ENCODE measurements around the gene RBBP8. TPM values are rescaled to one million over a fixed set of nuclear protein-coding genes. Genes with fewer than 3 reads are reported as not detected.
A peak's percentile ranks its signal among the peaks of the same experiment; 100 is the strongest.

The RBBP8 gene
- total and polyA plus RNA-seq, 4 donors = 6.5 to 9.8 (median 7.4) TPM

- Histone ChIP-seq H3K36me3 (ENCODE audit: control insufficient read depth in 4 of 4, insufficient read depth in 3 of 4, low read depth in 1 of 4, low read length in 3 of 4) (peaks cover 0 to 7% (median 3%) of the 10 kb centered on the region in 4 donors), H3K9ac (ENCODE audit: low read depth in 1 of 2, low read length in 2 of 2) (no peak overlapping the region), H3K9me3 (ENCODE audit: control insufficient read depth in 4 of 4, low read length in 3 of 4) (no peaks in the 10 kb centered on the region), H3K4me1 (ENCODE audit: control insufficient read depth in 4 of 4, insufficient read depth in 4 of 4, low read length in 3 of 4) (peaks cover 0 to 4% (median 2%) of the 10 kb centered on the region in 4 donors), H3K4me3 (ENCODE audit: low read depth in 1 of 3, low read length in 3 of 3) (no peak overlapping the region), H3K27me3 (ENCODE audit: control insufficient read depth in 4 of 4, insufficient read depth in 4 of 4, low read length in 3 of 4) (no peaks in the 10 kb centered on the region), H3K27ac (ENCODE audit: low read depth in 1 of 2, low read length in 2 of 2) (peak overlapping the region; percentile 6 to 19)
- TF ChIP-seq ATF3 (IDR thresholded peaks at IDR 0.05) (no peak), SP1 (IDR thresholded peaks at IDR 0.05) (no peak), YY1 (IDR thresholded peaks at IDR 0.05) (no peak), ZBTB33 (IDR thresholded peaks at IDR 0.05) (no peak), REST (IDR thresholded peaks at IDR 0.05) (no peak), HNF4A (conservative IDR thresholded peaks at IDR 0.05) (no peak), EGR1 (IDR thresholded peaks at IDR 0.05; ENCODE audit: low read depth in 2 of 2) (no peak), NR2F2 (IDR thresholded peaks at IDR 0.05) (no peak), RAD21 (IDR thresholded peaks at IDR 0.05) (no peak)
- DNase-seq (ENCODE audit: low spot score) = no peak
- 65% methylated on average over 2 of the region's 2 CpGs for WGBS
These were observed 66.5 kb downstream of the RBBP8 start for GRCh38 chr18:22999647-23000046.

DNA sequence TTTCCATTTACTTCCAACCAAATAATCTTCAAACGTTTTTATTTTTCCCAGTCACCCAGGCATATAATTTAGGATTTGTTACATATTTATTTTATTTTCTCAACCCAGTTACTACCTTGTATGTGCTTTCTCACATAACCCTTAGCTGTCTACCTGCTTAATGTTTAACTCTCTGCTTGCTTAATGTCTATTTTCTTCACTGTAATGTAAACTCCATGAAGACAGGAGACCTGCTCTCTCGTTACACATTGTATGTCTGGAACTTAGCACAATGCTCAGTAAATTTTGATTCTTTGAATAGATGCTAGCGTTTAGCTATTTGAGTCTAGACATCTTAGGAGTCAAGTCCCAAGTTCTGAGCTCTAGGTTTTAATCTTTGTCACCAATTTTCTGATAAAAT lies 70.2 kb downstream of the RBBP8 start:
- Histone ChIP-seq H3K9me3 (ENCODE audit: control insufficient read depth in 4 of 4, low read length in 3 of 4) (no peaks in the 10 kb centered on the region), H3K4me1 (ENCODE audit: control insufficient read depth in 4 of 4, insufficient read depth in 4 of 4, low read length in 3 of 4) (peaks cover 0 to 4% (median 2%) of the 10 kb centered on the region in 4 donors), H3K27me3 (ENCODE audit: control insufficient read depth in 4 of 4, insufficient read depth in 4 of 4, low read length in 3 of 4) (no peaks in the 10 kb centered on the region), H3K9ac (ENCODE audit: low read depth in 1 of 2, low read length in 2 of 2) (no peak overlapping the region), H3K27ac (ENCODE audit: low read depth in 1 of 2, low read length in 2 of 2) (no peak overlapping the region), H3K36me3 (ENCODE audit: control insufficient read depth in 4 of 4, insufficient read depth in 3 of 4, low read depth in 1 of 4, low read length in 3 of 4) (peaks cover 0 to 7% (median 2%) of the 10 kb centered on the region in 4 donors), H3K4me3 (ENCODE audit: low read depth in 1 of 3, low read length in 3 of 3) (no peak overlapping the region)
- no peak for DNase-seq (ENCODE audit: low spot score)
- TF ChIP-seq ATF3 (IDR thresholded peaks at IDR 0.05) (no peak), YY1 (IDR thresholded peaks at IDR 0.05) (no peak), EGR1 (IDR thresholded peaks at IDR 0.05; ENCODE audit: low read depth in 2 of 2) (no peak), RXRA (IDR thresholded peaks at IDR 0.05) (no peak), SP1 (IDR thresholded peaks at IDR 0.05) (no peak), GABPA (IDR thresholded peaks at IDR 0.05 in 1 of 2, conservative IDR thresholded peaks at IDR 0.05 in 1 of 2) (no peak), HNF4G (IDR thresholded peaks at IDR 0.05) (no peak), JUND (IDR thresholded peaks at IDR 0.05) (no peak), TAF1 (conservative IDR thresholded peaks at IDR 0.05) (no peak), NR2F2 (IDR thresholded peaks at IDR 0.05) (no peak), FOXA2 (IDR thresholded peaks at IDR 0.05) (no peak), REST (IDR thresholded peaks at IDR 0.05) (no peak), FOXA1 (IDR thresholded peaks at IDR 0.05) (no peak), RAD21 (IDR thresholded peaks at IDR 0.05) (no peak), ZBTB33 (IDR thresholded peaks at IDR 0.05) (no peak), MAX (IDR thresholded peaks at IDR 0.05) (no peak), HNF4A (conservative IDR thresholded peaks at IDR 0.05) (no peak)
- TF ChIP-seq, protein P1, sequence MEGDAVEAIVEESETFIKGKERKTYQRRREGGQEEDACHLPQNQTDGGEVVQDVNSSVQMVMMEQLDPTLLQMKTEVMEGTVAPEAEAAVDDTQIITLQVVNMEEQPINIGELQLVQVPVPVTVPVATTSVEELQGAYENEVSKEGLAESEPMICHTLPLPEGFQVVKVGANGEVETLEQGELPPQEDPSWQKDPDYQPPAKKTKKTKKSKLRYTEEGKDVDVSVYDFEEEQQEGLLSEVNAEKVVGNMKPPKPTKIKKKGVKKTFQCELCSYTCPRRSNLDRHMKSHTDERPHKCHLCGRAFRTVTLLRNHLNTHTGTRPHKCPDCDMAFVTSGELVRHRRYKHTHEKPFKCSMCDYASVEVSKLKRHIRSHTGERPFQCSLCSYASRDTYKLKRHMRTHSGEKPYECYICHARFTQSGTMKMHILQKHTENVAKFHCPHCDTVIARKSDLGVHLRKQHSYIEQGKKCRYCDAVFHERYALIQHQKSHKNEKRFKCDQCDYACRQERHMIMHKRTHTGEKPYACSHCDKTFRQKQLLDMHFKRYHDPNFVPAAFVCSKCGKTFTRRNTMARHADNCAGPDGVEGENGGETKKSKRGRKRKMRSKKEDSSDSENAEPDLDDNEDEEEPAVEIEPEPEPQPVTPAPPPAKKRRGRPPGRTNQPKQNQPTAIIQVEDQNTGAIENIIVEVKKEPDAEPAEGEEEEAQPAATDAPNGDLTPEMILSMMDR (IDR thresholded peaks at IDR 0.05; ENCODE audit: low read depth, low read length, missing input control) = no peak
- WGBS = 80% methylated on average over 3 of the region's 3 CpGs

All from liver (tissue), 9 donors.